ENCODE results near the gene SP4. TPM values are rescaled to one million over a fixed set of nuclear protein-coding genes. Genes with fewer than 3 reads are reported as not detected.

The SP4 gene
- total and polyA plus RNA-seq, 2 experiments from 2014 or later = 11.9 to 41.6 TPM

DNA sequence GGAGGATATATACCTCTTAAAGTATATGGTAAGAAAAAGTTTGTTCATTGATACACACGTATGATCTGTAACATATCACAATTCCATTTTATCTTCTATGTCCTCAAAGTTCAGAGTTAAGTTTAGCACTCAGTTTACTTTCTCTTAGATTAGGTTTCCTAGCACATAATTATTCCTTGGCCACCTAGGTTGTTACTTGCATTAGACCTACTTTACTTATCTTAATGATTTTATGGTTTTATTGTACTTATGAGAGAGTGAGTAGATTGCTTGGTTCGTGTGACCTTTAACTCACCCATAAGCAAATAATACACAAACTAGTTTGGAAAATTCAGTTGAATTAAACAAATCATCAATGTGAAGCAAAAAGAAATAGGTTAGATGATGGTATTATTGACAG lies 33.9 kb upstream of the SP4 start:
- H3K27me3 Mint-ChIP-seq (ENCODE audit: insufficient read depth, low read depth, poor library complexity) = no peaks in the 10 kb centered on the region
- Histone ChIP-seq H3K27me3 (ENCODE audit: insufficient read depth) (no peaks in the 10 kb centered on the region), H2AFZ (no peak overlapping the region), H3K9me2 (ENCODE audit: insufficient read depth) (no peaks in the 10 kb centered on the region), H3F3A (replicated peaks; ENCODE audit: low read depth) (no peaks in the 10 kb centered on the region), H3K4me1 (ENCODE audit: insufficient read depth) (peaks cover 7% of the 10 kb centered on the region; the same call in 1 of the 2 replicates), H4K20me1 (replicated peaks; ENCODE audit: insufficient read depth) (no peaks in the 10 kb centered on the region), H3K27ac (ENCODE audit: low read depth) (no peak overlapping the region), H3K79me2 (replicated peaks; ENCODE audit: insufficient read depth) (no peaks in the 10 kb centered on the region), H3K36me3 (ENCODE audit: insufficient read depth) (no peaks in the 10 kb centered on the region), H3K4me3 (no peak overlapping the region), H3K4me2 (no peak overlapping the region)
- TF ChIP-seq ZNF114 (CRISPR knock-in tag; IDR thresholded peaks at IDR 0.05) (no peak), CREB1 (CRISPR knock-in tag; IDR thresholded peaks at IDR 0.05; ENCODE audit: low read depth) (no peak)
- H3K36me3 Mint-ChIP-seq (ENCODE audit: low read depth) = no peaks in the 10 kb centered on the region
- peaks cover 5% of the 10 kb centered on the region for H3K4me1 Mint-ChIP-seq
- H3K4me3 Mint-ChIP-seq = no peak overlapping the region
- no peak for ATAC-seq
- no peaks in the 10 kb centered on the region for H3K9me3 Mint-ChIP-seq
- H3K27ac Mint-ChIP-seq = no peak overlapping the region
- DNase-seq (ENCODE audit: low spot score) = no peak

DNA sequence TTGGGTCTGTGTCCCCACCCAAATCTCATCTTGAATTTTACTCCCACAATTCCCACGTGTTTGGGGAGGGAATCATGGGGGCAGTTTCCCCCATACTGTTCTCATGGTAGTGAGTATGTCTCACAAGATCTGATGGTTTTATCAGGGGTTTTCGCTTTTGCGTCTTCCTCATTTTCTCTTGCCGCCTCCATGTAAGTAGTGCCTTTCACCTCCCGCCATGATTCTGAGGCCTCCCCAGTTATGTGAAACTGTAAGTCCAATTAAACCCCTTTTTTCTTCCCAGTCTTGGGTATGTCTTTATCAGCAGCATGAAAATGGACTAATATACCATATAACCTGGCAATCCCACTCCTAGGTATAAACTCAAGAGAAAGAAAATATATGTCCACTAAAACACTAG lies 25.9 kb upstream of the SP4 start:
- DNase-seq (ENCODE audit: low spot score) = no peak
- no peaks in the 10 kb centered on the region for H3K4me1 ChIP-seq (ENCODE audit: insufficient read depth)
- no peak for TF ChIP-seq STAT1 (IDR thresholded peaks at IDR 0.05; ENCODE audit: unreplicated experiment)
- TF ChIP-seq EZH2phosphoT487 (IDR thresholded peaks at IDR 0.05; ENCODE audit: unreplicated experiment) = no peak
- no peak for TF ChIP-seq ZNF331 (CRISPR knock-in tag; IDR thresholded peaks at IDR 0.05; ENCODE audit: low read depth)
- TF ChIP-seq ZNF114 (CRISPR knock-in tag; IDR thresholded peaks at IDR 0.05) = no peak
- TF ChIP-seq, protein P1, sequence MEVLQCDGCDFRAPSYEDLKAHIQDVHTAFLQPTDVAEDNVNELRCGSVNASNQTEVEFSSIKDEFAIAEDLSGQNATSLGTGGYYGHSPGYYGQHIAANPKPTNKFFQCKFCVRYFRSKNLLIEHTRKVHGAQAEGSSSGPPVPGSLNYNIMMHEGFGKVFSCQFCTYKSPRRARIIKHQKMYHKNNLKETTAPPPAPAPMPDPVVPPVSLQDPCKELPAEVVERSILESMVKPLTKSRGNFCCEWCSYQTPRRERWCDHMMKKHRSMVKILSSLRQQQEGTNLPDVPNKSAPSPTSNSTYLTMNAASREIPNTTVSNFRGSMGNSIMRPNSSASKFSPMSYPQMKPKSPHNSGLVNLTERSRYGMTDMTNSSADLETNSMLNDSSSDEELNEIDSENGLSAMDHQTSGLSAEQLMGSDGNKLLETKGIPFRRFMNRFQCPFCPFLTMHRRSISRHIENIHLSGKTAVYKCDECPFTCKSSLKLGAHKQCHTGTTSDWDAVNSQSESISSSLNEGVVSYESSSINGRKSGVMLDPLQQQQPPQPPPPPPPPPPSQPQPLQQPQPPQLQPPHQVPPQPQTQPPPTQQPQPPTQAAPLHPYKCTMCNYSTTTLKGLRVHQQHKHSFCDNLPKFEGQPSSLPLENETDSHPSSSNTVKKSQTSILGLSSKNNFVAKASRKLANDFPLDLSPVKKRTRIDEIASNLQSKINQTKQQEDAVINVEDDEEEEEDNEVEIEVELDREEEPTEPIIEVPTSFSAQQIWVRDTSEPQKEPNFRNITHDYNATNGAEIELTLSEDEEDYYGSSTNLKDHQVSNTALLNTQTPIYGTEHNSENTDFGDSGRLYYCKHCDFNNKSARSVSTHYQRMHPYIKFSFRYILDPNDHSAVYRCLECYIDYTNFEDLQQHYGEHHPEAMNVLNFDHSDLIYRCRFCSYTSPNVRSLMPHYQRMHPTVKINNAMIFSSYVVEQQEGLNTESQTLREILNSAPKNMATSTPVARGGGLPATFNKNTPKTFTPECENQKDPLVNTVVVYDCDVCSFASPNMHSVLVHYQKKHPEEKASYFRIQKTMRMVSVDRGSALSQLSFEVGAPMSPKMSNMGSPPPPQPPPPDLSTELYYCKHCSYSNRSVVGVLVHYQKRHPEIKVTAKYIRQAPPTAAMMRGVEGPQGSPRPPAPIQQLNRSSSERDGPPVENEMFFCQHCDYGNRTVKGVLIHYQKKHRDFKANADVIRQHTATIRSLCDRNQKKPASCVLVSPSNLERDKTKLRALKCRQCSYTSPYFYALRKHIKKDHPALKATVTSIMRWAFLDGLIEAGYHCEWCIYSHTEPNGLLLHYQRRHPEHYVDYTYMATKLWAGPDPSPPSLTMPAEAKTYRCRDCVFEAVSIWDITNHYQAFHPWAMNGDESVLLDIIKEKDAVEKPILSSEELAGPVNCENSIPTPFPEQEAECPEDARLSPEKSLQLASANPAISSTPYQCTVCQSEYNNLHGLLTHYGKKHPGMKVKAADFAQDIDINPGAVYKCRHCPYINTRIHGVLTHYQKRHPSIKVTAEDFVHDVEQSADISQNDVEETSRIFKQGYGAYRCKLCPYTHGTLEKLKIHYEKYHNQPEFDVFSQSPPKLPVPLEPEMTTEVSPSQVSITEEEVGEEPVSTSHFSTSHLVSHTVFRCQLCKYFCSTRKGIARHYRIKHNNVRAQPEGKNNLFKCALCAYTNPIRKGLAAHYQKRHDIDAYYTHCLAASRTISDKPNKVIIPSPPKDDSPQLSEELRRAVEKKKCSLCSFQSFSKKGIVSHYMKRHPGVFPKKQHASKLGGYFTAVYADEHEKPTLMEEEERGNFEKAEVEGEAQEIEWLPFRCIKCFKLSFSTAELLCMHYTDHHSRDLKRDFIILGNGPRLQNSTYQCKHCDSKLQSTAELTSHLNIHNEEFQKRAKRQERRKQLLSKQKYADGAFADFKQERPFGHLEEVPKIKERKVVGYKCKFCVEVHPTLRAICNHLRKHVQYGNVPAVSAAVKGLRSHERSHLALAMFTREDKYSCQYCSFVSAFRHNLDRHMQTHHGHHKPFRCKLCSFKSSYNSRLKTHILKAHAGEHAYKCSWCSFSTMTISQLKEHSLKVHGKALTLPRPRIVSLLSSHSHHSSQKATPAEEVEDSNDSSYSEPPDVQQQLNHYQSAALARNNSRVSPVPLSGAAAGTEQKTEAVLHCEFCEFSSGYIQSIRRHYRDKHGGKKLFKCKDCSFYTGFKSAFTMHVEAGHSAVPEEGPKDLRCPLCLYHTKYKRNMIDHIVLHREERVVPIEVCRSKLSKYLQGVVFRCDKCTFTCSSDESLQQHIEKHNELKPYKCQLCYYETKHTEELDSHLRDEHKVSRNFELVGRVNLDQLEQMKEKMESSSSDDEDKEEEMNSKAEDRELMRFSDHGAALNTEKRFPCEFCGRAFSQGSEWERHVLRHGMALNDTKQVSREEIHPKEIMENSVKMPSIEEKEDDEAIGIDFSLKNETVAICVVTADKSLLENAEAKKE (CRISPR knock-in tag; IDR thresholded peaks at IDR 0.05) = no peak
- TF ChIP-seq NANOG (IDR thresholded peaks at IDR 0.05; ENCODE audit: borderline replicate concordance) = no peak
- TF ChIP-seq, protein P2, sequence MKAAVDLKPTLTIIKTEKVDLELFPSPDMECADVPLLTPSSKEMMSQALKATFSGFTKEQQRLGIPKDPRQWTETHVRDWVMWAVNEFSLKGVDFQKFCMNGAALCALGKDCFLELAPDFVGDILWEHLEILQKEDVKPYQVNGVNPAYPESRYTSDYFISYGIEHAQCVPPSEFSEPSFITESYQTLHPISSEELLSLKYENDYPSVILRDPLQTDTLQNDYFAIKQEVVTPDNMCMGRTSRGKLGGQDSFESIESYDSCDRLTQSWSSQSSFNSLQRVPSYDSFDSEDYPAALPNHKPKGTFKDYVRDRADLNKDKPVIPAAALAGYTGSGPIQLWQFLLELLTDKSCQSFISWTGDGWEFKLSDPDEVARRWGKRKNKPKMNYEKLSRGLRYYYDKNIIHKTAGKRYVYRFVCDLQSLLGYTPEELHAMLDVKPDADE (IDR thresholded peaks at IDR 0.05) = no peak
- no peak for TF ChIP-seq POLR2AphosphoS5 (IDR thresholded peaks at IDR 0.05; ENCODE audit: low read depth)
- no peak for TF ChIP-seq JUNB (IDR thresholded peaks at IDR 0.05; ENCODE audit: unreplicated experiment)
- TF ChIP-seq, protein P3, sequence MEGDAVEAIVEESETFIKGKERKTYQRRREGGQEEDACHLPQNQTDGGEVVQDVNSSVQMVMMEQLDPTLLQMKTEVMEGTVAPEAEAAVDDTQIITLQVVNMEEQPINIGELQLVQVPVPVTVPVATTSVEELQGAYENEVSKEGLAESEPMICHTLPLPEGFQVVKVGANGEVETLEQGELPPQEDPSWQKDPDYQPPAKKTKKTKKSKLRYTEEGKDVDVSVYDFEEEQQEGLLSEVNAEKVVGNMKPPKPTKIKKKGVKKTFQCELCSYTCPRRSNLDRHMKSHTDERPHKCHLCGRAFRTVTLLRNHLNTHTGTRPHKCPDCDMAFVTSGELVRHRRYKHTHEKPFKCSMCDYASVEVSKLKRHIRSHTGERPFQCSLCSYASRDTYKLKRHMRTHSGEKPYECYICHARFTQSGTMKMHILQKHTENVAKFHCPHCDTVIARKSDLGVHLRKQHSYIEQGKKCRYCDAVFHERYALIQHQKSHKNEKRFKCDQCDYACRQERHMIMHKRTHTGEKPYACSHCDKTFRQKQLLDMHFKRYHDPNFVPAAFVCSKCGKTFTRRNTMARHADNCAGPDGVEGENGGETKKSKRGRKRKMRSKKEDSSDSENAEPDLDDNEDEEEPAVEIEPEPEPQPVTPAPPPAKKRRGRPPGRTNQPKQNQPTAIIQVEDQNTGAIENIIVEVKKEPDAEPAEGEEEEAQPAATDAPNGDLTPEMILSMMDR (conservative IDR thresholded peaks at IDR 0.05; ENCODE audit: low read depth in 2 of 2) = no peak
- no peak for TF ChIP-seq EZH2 (IDR thresholded peaks at IDR 0.05; ENCODE audit: low read depth, unreplicated experiment)

More for the DNA sequence above, 25.9 kb upstream of the SP4 start:
- no peak overlapping the region for H3K27ac Mint-ChIP-seq
- Histone ChIP-seq H3K4me3 (no peak overlapping the region), H3K9me2 (ENCODE audit: insufficient read depth) (peaks cover 6% of the 10 kb centered on the region; the same call in 1 of the 2 replicates), H3F3A (replicated peaks; ENCODE audit: low read depth) (no peaks in the 10 kb centered on the region), H3K36me3 (ENCODE audit: insufficient read depth) (no peaks in the 10 kb centered on the region), H2AFZ (no peak overlapping the region), H3K27me3 (ENCODE audit: insufficient read depth) (no peaks in the 10 kb centered on the region), H3K27ac (ENCODE audit: low read depth) (no peak overlapping the region), H3K79me2 (replicated peaks; ENCODE audit: insufficient read depth) (no peaks in the 10 kb centered on the region), H3K4me2 (no peak overlapping the region), H4K20me1 (replicated peaks; ENCODE audit: insufficient read depth) (no peaks in the 10 kb centered on the region)
- peaks cover under 1% of the 10 kb centered on the region for H3K27me3 Mint-ChIP-seq (ENCODE audit: insufficient read depth, low read depth, poor library complexity)
- no peak for ATAC-seq
- no peak overlapping the region for H3K4me3 Mint-ChIP-seq
- H3K9me3 Mint-ChIP-seq = peaks cover 17% of the 10 kb centered on the region
- peaks cover 3% of the 10 kb centered on the region; the same call in 1 of the 3 replicates for H3K36me3 Mint-ChIP-seq (ENCODE audit: low read depth)
- no peaks in the 10 kb centered on the region for H3K4me1 Mint-ChIP-seq
